GM21786 (cell line): ENCODE data around the gene TYW1B.
"Not testable (repeated sequence)": the region's sequence is repeated elsewhere in the genome, so short reads cannot be mapped to it uniquely, and the experiment has no call there.

Experiments used
- ATAC-seq: cut with Tn5 transposase; IDR thresholded peaks from one replicate; pipeline ENCODE4 v1.9.1; 2021; ENCODE audit not compliant: unreplicated experiment

Gene TYW1B

DNA sequence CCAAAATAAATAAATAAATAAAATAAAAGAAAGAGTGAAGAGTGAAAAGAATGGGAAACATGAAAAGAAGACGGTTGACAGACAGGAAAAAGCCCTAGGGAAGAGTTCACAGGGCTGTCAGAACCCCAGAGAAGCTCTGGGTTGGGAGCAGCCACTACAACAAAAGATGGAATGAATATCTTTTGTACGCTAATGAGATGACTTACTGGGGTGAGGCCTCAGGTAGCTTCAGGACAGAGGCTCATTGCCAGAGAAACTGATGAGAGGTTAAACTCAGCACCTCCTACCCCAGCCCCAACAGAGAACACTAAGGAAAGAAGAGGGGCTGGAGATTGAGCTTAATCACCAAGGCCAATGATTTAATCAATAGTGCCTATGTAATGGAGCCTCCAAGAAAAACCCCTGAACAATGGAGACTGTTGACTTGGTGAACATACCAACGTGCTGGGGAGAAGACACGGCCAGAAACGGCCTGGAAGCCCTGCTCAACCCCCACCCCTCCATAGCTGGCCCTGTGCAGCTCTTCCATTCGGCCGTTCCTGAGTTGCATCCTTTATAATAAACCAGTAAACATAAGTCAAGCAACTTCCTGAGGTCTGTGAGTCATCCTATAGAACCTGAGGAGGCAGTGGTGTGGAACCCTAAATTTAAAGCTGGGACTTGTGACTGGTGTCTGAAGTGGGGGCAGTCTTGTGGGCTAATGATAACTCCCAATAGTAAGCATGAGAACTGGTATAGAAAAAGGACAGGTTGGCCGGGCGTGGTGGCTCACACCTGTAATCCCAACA lies 11.4 kb downstream of the TYW1B start:
- ATAC-seq: not testable (repeated sequence)

DNA sequence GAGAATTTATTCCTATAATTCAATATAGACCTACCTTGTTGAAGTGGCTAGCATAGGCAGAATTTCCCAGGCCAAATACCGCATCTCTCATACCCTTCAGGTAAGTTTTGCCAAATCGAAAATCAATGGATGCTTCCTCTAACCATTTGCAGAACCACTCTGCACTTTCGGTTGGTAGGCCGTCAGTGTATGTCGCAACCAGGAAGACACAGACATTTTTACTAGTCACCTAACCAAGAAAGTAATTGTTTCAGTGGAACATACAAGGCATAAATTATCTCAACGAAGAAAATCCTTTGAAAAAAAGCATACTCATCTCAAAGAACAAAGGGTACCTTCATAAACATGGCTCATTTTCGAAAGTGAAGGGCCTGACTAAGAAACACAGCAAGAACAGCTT lies 17.6 kb downstream of the TYW1B start:
- ATAC-seq: not testable (repeated sequence)

GRCh38 chr7:72808511-72808910 lies 19.5 kb downstream of the TYW1B start:
- not testable (repeated sequence) for ATAC-seq

- ATAC-seq: not testable (repeated sequence)
Measured at GRCh38 chr7:72806851-72807250, 21.1 kb downstream of the TYW1B start.

- no peak for ATAC-seq
Measured at GRCh38 chr7:72805526-72806494, 22.2 kb downstream of the TYW1B start.

GRCh38 chr7:72803778-72804177 lies 24.2 kb downstream of the TYW1B start:
- ATAC-seq: not testable (repeated sequence)

- ATAC-seq: not testable (repeated sequence)
Measured at GRCh38 chr7:72801564-72801963, 26.4 kb downstream of the TYW1B start.

DNA sequence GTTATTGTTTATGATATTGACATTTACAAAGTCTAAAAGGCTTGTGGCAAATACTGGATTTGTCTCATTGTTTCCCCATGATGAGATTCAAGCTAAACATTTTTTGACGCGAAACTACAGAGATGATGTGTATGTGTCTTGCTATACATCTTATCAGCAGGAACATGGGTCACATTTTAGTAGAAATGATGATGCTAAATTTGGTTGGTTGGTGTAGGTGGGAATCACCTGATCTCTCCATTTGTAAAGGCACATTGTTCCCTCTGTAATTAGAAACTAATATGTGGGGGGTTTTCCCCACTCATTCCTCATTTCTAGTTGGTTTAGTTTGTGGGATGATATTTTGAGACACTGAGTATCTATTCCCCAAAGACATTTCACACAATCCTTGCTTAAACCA lies 32.6 kb downstream of the TYW1B start:
- ATAC-seq: not testable (repeated sequence)

DNA sequence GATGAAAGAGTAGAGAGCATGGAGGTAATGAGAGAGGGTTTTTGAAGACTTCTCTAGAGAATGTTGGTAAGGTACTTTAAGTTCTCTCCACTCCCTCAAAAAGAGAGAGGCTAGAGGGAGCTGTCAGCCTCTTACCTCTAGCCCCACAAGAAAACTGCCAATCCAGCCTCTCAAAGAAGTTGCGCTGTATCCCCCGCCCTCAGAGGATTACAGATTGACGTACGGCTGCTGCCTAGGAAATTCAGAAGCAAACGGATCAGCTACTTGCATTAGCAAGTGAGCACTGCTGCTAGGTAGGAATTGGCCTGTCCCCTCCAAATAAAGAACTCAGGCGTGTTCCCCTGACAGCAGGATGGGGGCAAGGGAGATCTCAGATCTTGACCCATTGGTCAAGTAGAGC lies 34.2 kb downstream of the TYW1B start:
- ATAC-seq: no peak

GRCh38 chr7:72790698-72791060 lies 37.3 kb downstream of the TYW1B start:
- not testable (repeated sequence) for ATAC-seq

GRCh38 chr7:72790048-72790697 lies 37.8 kb downstream of the TYW1B start:
- ATAC-seq: not testable (repeated sequence)

DNA sequence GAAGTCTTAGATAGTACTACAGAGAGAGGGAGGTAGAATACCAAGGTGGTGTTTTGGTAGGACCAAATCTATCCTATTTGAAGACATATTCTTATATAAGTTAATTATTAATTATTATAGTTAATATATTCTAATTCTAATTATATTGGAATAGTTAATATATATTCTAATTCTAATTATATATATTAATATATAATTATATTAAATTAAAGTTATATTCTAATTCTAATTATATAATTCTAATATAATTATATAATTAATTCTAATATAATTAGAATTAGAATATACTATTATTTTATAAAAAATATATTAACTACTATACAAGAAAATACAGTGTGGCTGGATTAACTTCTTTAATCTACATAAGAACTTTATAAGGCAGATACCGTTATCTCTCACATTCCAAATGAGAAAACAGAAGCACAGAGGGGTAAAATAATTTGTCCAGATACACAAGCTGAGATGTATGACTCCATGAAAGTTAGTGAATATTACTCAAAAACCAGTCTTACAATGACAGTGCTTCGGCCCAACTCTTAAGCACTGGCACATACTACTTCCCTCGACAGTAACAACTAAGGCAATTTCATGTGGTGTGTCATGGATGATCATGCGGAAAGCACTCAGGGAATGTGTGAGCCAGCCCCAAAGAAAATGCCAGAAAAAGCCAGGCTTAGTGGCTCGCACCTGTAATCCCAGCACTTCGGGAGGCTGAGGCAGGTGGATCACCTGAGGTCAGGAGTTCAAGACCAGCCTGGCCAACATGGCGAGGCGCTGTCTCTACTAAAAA lies 42.6 kb downstream of the TYW1B start:
- ATAC-seq: no peak

GRCh38 chr7:72783601-72784370 lies 44.2 kb downstream of the TYW1B start:
- ATAC-seq: not testable (repeated sequence)

- ATAC-seq: no peak
Measured at GRCh38 chr7:72781631-72782030, 46.4 kb downstream of the TYW1B start.

DNA sequence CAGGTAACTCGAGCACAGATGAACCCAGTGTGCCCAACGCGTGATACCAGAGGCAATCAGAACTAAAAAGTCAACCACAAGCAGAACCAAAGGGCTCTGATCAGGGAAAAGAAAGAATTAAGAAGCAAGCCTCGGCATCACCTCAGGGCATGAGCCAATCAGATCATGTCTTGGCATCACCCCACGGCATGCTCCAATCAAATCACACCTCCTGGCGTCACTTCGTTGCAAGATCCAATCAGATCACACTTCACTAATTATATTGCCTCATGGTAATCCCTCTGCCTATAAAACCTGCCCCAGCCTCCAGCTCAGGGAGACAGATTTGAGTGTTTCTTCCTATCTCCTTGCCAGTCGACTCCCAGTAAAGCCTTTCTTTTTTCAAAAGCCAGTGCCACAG lies 46.8 kb downstream of the TYW1B start:
- no peak for ATAC-seq

DNA sequence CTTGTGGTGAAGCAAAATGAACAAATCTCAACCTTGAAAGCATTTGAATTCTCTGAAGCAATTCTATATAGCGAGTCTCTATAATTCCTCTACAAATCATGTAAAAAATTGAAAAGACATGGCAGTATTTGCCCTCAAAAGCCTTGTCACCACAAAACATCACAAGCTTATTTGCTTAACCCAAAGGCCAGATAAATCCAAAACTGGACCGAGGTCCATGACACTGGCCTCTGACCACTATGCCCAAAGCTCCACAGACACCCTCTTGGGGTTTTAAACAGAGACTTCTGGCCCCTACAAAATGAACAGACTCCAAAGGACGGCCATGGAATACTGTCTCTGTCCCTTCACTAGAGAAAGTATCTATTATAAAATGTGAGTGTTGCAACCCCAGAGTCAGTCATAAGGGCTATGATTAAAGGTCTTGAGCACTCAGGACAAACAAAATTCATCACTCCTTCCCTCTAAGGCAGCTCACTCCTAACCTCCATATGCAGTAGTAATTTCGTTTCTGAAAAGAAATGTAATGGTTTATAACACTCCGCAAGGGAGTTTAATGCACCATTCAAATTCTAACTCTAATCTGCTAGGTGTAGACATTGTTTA lies 47.6 kb downstream of the TYW1B start:
- ATAC-seq: not testable (repeated sequence)

DNA sequence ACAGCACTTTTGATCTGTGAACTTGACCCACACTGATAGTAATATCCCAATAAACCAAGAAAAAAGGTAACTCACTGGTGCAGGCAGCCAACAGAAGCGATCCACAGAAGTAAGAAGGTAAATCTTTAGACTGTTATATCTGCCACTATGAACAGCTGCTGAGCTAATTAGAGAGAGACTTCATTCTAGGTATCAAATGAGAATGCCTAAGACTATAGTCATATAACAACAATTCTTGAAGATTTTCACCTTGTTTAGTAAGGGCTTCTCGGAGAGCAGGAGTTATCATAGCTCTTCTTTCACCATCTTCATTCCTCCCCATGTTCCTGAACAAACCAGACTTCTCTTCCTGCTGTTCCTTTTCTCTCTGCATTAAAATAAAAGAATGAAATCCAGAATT lies 50.8 kb downstream of the TYW1B start:
- not testable (repeated sequence) for ATAC-seq

- not testable (repeated sequence) for ATAC-seq
Measured at GRCh38 chr7:72772627-72773026, 55.4 kb downstream of the TYW1B start.

GRCh38 chr7:72766994-72767393 lies 61.0 kb downstream of the TYW1B start:
- not testable (repeated sequence) for ATAC-seq
